GM23338 (cell line): ENCODE data around the gene SYNE2. TPM values are rescaled to one million over a fixed set of nuclear protein-coding genes. Genes with fewer than 3 reads are reported as not detected.

Source experiments
- ATAC-seq: fragments of 200-7000 bp; cut with Tn5 transposase; 3 replicates; pipeline ENCODE4 v1.9.1; 2020
- DNase-seq: peaks from one replicate; pipeline ENCODE4 v3.0.0-alpha.2; 2015; ENCODE audit warnings: low spot score
- H2AFZ ChIP-seq: fragments of 200-600 bp; sonication (generic); 2 replicates; pipeline ENCODE4 v1.8.0; 2016; ENCODE audit warnings: antibody characterized with exemption, mild to moderate bottlenecking, moderate library complexity
- H3F3A ChIP-seq: fragments of 200-600 bp; sonication (generic); replicated peaks from 2 replicates; pipeline ENCODE4 v1.8.0; 2017; ENCODE audit warnings: antibody characterized with exemption, mixed run types, low read depth
- H3K27ac ChIP-seq: fragments of 200-600 bp; sonication (generic); 2 replicates; pipeline ENCODE4 v1.6.1; 2016; ENCODE audit warnings: low read depth
- H3K27me3 ChIP-seq: fragments of 200-600 bp; sonication (generic); 2 replicates; pipeline ENCODE4 v1.8.0; 2016; ENCODE audit warnings: mild to moderate bottlenecking, mixed run types, moderate library complexity; ENCODE audit not compliant: insufficient read depth
- H3K36me3 ChIP-seq: fragments of 200-600 bp; sonication (generic); 2 replicates; pipeline ENCODE4 v1.8.0; 2016; ENCODE audit warnings: mild to moderate bottlenecking; ENCODE audit not compliant: insufficient read depth
- H3K4me1 ChIP-seq: fragments of 200-600 bp; sonication (generic); 2 replicates; pipeline ENCODE4 v1.8.0; 2016; ENCODE audit warnings: mild to moderate bottlenecking, moderate library complexity; ENCODE audit not compliant: insufficient read depth
- H3K4me2 ChIP-seq: fragments of 200-600 bp; sonication (generic); 2 replicates; pipeline ENCODE4 v1.7.1; 2017; ENCODE audit warnings: mixed run types
- H3K4me3 ChIP-seq: fragments of 200-600 bp; sonication (generic); 2 replicates; pipeline ENCODE4 v1.6.1; 2016; ENCODE audit warnings: mixed run types
- H3K79me2 ChIP-seq: fragments of 200-600 bp; sonication (generic); replicated peaks from 2 replicates; pipeline ENCODE4 v1.8.0; 2017; ENCODE audit warnings: mild to moderate bottlenecking; ENCODE audit not compliant: insufficient read depth
- H3K9me2 ChIP-seq: fragments of 200-600 bp; sonication (generic); 2 replicates; pipeline ENCODE4 v1.8.0; 2017; ENCODE audit not compliant: insufficient read depth
- H4K20me1 ChIP-seq: fragments of 200-600 bp; sonication (generic); replicated peaks from 2 replicates; pipeline ENCODE4 v1.8.0; 2017; ENCODE audit warnings: mild to moderate bottlenecking; ENCODE audit not compliant: insufficient read depth
- H3K27ac Mint-ChIP-seq: 2 replicates; pipeline ENCODE4 v1.8.0; 2020; ENCODE audit warnings: inconsistent platforms, mild to moderate bottlenecking, moderate library complexity, mixed read lengths
- H3K27me3 Mint-ChIP-seq: 3 replicates; pipeline ENCODE4 v1.8.0; 2022; ENCODE audit warnings: low read depth, mild to moderate bottlenecking, moderate library complexity, mixed read lengths, inconsistent platforms; ENCODE audit not compliant: insufficient read depth, poor library complexity
- H3K36me3 Mint-ChIP-seq: 3 replicates; pipeline ENCODE4 v1.8.0; 2021; ENCODE audit warnings: low read depth, mild to moderate bottlenecking, inconsistent platforms, moderate library complexity, mixed read lengths
- H3K4me1 Mint-ChIP-seq: 3 replicates; pipeline ENCODE4 v1.8.0; 2020; ENCODE audit warnings: mild to moderate bottlenecking, inconsistent platforms, mixed read lengths
- H3K4me3 Mint-ChIP-seq: 3 replicates; pipeline ENCODE4 v1.8.0; 2021; ENCODE audit warnings: moderate library complexity, mild to moderate bottlenecking, inconsistent platforms, mixed read lengths
- H3K9me3 Mint-ChIP-seq: 3 replicates; pipeline ENCODE4 v1.8.0; 2020; ENCODE audit warnings: moderate library complexity, mild to moderate bottlenecking, inconsistent platforms, mixed read lengths
- NANOG ChIP-seq: IDR thresholded peaks from 2 replicates; pipeline ENCODE4 v1.6.1; 2016; ENCODE audit warnings: antibody characterized with exemption, borderline replicate concordance
- polyA plus RNA-seq: library from polyadenylated mRNA; unstranded; fragments of >200 nt; fragmentation: Nextera tagmentation; extraction: Ambion mirVana; gene quantifications from 2 replicates; pipeline ENCODE4 v1.2.1, GENCODE V29; 2016
- total RNA-seq: library from RNA; depleted of rRNA; stranded (reverse); fragments of >200 nt; shearing (Covaris generic); gene quantifications from 2 replicates; pipeline ENCODE4 v1.2.3, GENCODE V29; 2014
- TF ChIP-seq, protein P1 (sequence below): IDR thresholded peaks from 2 replicates; pipeline ENCODE4 v1.6.1; 2016; ENCODE audit warnings: antibody characterized with exemption
- TF ChIP-seq, protein P2 (sequence below): fragments of 250-450 bp; sonication (Bioruptor Pico); IDR thresholded peaks from 2 replicates; pipeline ENCODE4 v1.5.0; 2020; ENCODE audit warnings: mild to moderate bottlenecking, moderate library complexity
- TF ChIP-seq, protein P3 (sequence below): IDR thresholded peaks from one replicate; pipeline ENCODE4 v1.6.1; 2018; ENCODE audit warnings: antibody characterized with exemption; ENCODE audit not compliant: unreplicated experiment

Gene SYNE2
- total and polyA plus RNA-seq, 2 experiments from 2014 or later = 34.3 to 86.5 TPM

DNA sequence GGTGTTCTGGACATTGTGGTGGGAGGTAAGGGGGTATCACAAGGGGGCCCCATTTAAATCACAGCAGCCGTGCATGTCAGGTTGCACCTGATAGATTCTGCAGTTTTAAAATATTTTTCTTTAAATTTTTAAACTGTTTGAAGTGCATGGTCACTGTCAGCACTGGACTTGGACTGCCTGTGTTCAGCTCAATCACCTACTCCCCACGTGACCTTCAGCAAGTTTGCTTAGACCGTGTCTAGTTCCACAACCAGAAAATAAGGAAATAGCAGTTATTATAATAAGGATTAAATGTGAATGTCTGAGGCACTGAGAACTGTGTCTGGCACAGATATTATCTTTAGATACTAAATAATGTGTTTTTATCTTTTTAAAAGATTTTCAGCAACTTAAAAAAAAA, 376.7 kb downstream of the SYNE2 start:
- Mint-ChIP-seq H3K4me3 (no peak overlapping the region), H3K27ac (no peak overlapping the region), H3K27me3 (peaks cover 4% of the 10 kb centered on the region), H3K9me3 (no peaks in the 10 kb centered on the region), H3K36me3 (peaks cover 28% of the 10 kb centered on the region), H3K4me1 (no peaks in the 10 kb centered on the region)
- no peaks in the 10 kb centered on the region for H3F3A ChIP-seq
- H3K4me2 ChIP-seq = no peak overlapping the region
- no peak overlapping the region for H3K4me3 ChIP-seq
- no peaks in the 10 kb centered on the region; the same call in 1 of the 2 replicates for H4K20me1 ChIP-seq
- no peaks in the 10 kb centered on the region for H3K9me2 ChIP-seq
- DNase-seq (no peak), ATAC-seq (no peak)
- no peaks in the 10 kb centered on the region for H3K79me2 ChIP-seq
- TF ChIP-seq, protein P1, sequence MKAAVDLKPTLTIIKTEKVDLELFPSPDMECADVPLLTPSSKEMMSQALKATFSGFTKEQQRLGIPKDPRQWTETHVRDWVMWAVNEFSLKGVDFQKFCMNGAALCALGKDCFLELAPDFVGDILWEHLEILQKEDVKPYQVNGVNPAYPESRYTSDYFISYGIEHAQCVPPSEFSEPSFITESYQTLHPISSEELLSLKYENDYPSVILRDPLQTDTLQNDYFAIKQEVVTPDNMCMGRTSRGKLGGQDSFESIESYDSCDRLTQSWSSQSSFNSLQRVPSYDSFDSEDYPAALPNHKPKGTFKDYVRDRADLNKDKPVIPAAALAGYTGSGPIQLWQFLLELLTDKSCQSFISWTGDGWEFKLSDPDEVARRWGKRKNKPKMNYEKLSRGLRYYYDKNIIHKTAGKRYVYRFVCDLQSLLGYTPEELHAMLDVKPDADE = no peak
- TF ChIP-seq NANOG = no peak
- TF ChIP-seq, protein P2, sequence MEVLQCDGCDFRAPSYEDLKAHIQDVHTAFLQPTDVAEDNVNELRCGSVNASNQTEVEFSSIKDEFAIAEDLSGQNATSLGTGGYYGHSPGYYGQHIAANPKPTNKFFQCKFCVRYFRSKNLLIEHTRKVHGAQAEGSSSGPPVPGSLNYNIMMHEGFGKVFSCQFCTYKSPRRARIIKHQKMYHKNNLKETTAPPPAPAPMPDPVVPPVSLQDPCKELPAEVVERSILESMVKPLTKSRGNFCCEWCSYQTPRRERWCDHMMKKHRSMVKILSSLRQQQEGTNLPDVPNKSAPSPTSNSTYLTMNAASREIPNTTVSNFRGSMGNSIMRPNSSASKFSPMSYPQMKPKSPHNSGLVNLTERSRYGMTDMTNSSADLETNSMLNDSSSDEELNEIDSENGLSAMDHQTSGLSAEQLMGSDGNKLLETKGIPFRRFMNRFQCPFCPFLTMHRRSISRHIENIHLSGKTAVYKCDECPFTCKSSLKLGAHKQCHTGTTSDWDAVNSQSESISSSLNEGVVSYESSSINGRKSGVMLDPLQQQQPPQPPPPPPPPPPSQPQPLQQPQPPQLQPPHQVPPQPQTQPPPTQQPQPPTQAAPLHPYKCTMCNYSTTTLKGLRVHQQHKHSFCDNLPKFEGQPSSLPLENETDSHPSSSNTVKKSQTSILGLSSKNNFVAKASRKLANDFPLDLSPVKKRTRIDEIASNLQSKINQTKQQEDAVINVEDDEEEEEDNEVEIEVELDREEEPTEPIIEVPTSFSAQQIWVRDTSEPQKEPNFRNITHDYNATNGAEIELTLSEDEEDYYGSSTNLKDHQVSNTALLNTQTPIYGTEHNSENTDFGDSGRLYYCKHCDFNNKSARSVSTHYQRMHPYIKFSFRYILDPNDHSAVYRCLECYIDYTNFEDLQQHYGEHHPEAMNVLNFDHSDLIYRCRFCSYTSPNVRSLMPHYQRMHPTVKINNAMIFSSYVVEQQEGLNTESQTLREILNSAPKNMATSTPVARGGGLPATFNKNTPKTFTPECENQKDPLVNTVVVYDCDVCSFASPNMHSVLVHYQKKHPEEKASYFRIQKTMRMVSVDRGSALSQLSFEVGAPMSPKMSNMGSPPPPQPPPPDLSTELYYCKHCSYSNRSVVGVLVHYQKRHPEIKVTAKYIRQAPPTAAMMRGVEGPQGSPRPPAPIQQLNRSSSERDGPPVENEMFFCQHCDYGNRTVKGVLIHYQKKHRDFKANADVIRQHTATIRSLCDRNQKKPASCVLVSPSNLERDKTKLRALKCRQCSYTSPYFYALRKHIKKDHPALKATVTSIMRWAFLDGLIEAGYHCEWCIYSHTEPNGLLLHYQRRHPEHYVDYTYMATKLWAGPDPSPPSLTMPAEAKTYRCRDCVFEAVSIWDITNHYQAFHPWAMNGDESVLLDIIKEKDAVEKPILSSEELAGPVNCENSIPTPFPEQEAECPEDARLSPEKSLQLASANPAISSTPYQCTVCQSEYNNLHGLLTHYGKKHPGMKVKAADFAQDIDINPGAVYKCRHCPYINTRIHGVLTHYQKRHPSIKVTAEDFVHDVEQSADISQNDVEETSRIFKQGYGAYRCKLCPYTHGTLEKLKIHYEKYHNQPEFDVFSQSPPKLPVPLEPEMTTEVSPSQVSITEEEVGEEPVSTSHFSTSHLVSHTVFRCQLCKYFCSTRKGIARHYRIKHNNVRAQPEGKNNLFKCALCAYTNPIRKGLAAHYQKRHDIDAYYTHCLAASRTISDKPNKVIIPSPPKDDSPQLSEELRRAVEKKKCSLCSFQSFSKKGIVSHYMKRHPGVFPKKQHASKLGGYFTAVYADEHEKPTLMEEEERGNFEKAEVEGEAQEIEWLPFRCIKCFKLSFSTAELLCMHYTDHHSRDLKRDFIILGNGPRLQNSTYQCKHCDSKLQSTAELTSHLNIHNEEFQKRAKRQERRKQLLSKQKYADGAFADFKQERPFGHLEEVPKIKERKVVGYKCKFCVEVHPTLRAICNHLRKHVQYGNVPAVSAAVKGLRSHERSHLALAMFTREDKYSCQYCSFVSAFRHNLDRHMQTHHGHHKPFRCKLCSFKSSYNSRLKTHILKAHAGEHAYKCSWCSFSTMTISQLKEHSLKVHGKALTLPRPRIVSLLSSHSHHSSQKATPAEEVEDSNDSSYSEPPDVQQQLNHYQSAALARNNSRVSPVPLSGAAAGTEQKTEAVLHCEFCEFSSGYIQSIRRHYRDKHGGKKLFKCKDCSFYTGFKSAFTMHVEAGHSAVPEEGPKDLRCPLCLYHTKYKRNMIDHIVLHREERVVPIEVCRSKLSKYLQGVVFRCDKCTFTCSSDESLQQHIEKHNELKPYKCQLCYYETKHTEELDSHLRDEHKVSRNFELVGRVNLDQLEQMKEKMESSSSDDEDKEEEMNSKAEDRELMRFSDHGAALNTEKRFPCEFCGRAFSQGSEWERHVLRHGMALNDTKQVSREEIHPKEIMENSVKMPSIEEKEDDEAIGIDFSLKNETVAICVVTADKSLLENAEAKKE (CRISPR knock-in tag) = no peak
- TF ChIP-seq, protein P3, sequence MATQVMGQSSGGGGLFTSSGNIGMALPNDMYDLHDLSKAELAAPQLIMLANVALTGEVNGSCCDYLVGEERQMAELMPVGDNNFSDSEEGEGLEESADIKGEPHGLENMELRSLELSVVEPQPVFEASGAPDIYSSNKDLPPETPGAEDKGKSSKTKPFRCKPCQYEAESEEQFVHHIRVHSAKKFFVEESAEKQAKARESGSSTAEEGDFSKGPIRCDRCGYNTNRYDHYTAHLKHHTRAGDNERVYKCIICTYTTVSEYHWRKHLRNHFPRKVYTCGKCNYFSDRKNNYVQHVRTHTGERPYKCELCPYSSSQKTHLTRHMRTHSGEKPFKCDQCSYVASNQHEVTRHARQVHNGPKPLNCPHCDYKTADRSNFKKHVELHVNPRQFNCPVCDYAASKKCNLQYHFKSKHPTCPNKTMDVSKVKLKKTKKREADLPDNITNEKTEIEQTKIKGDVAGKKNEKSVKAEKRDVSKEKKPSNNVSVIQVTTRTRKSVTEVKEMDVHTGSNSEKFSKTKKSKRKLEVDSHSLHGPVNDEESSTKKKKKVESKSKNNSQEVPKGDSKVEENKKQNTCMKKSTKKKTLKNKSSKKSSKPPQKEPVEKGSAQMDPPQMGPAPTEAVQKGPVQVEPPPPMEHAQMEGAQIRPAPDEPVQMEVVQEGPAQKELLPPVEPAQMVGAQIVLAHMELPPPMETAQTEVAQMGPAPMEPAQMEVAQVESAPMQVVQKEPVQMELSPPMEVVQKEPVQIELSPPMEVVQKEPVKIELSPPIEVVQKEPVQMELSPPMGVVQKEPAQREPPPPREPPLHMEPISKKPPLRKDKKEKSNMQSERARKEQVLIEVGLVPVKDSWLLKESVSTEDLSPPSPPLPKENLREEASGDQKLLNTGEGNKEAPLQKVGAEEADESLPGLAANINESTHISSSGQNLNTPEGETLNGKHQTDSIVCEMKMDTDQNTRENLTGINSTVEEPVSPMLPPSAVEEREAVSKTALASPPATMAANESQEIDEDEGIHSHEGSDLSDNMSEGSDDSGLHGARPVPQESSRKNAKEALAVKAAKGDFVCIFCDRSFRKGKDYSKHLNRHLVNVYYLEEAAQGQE = no peak
- no peak overlapping the region for H3K27ac ChIP-seq
- H3K27me3 ChIP-seq = no peaks in the 10 kb centered on the region
- no peaks in the 10 kb centered on the region for H3K4me1 ChIP-seq
- peaks cover 20% of the 10 kb centered on the region; the same call in 1 of the 2 replicates for H3K36me3 ChIP-seq
- H2AFZ ChIP-seq = no peak overlapping the region
